Type B pancreatic cell (in vitro differentiated cells): ENCODE measurements around the gene SHB. TPM values are rescaled to one million over a fixed set of nuclear protein-coding genes. Genes with fewer than 3 reads are reported as not detected.

Experiments
- DNase-seq: peaks from one replicate; pipeline ENCODE4 v3.0.0; 2021; ENCODE audit warnings: mixed read lengths; ENCODE audit not compliant: unreplicated experiment; ENCODE audit errors: extremely low spot score
- H3K27ac Mint-ChIP-seq: 2 replicates; pipeline ENCODE4 v1.8.0; 2021; ENCODE audit warnings: mild to moderate bottlenecking, mixed read lengths
- H3K27me3 Mint-ChIP-seq: 2 replicates; pipeline ENCODE4 v1.8.0; 2021; ENCODE audit warnings: mixed read lengths
- H3K36me3 Mint-ChIP-seq: 2 replicates; pipeline ENCODE4 v1.8.0; 2021; ENCODE audit warnings: mixed read lengths
- H3K4me1 Mint-ChIP-seq: one replicate; pipeline ENCODE4 v1.8.0; 2021; ENCODE audit warnings: mixed read lengths; ENCODE audit not compliant: unreplicated experiment
- H3K4me3 Mint-ChIP-seq: 2 replicates; pipeline ENCODE4 v1.8.0; 2021; ENCODE audit warnings: mild to moderate bottlenecking, mixed read lengths
- H3K9me3 Mint-ChIP-seq: 2 replicates; pipeline ENCODE4 v1.8.0; 2021; ENCODE audit warnings: mixed read lengths
- total RNA-seq: library from RNA; stranded (reverse); gene quantifications from 2 replicates; pipeline ENCODE4 v1.2.1, GENCODE V29; 2021; ENCODE audit warnings: low replicate concordance
- TF ChIP-seq, protein P1 (sequence below): fragments of 200-600 bp; sonication (generic); conservative IDR thresholded peaks from 2 replicates; pipeline ENCODE4 v1.5.0; 2021; ENCODE audit warnings: antibody characterized with exemption, mild to moderate bottlenecking

SHB gene
- total RNA-seq, 1 donor from 2014 or later: 14.4 TPM

- peaks cover 10% of the 10 kb centered on the region for H3K27me3 Mint-ChIP-seq
- no peaks in the 10 kb centered on the region for H3K4me1 Mint-ChIP-seq
- no peak overlapping the region for H3K27ac Mint-ChIP-seq
- TF ChIP-seq, protein P1, sequence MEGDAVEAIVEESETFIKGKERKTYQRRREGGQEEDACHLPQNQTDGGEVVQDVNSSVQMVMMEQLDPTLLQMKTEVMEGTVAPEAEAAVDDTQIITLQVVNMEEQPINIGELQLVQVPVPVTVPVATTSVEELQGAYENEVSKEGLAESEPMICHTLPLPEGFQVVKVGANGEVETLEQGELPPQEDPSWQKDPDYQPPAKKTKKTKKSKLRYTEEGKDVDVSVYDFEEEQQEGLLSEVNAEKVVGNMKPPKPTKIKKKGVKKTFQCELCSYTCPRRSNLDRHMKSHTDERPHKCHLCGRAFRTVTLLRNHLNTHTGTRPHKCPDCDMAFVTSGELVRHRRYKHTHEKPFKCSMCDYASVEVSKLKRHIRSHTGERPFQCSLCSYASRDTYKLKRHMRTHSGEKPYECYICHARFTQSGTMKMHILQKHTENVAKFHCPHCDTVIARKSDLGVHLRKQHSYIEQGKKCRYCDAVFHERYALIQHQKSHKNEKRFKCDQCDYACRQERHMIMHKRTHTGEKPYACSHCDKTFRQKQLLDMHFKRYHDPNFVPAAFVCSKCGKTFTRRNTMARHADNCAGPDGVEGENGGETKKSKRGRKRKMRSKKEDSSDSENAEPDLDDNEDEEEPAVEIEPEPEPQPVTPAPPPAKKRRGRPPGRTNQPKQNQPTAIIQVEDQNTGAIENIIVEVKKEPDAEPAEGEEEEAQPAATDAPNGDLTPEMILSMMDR: no peak
- H3K9me3 Mint-ChIP-seq: no peaks in the 10 kb centered on the region
- H3K4me3 Mint-ChIP-seq: no peak overlapping the region
- DNase-seq: peak; percentile 16
- no peaks in the 10 kb centered on the region for H3K36me3 Mint-ChIP-seq
Measured at GRCh38 chr9:38110476-38110875, 41.4 kb upstream of the SHB start.

DNA sequence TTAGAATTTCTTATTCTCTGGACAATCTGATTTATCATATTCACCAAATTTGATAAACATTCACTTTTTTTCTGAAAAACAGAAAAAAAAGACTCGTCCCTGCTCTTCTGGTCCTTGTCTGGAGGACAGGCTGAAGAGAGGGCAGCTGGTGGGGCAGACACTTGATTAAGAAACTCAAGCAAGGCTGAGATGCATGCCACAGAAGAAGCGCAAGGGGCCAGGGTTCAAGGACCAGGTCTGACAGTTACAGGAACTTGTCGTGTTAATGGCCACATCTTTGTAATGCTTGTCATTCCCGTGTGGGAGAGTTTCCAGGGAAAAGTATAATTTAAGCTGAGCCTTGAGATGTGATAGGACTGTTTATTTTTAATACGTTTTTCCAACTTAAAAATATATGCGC is 40.6 kb upstream of the SHB start:
- Mint-ChIP-seq H3K4me1 (no peaks in the 10 kb centered on the region), H3K27me3 (peaks cover 4% of the 10 kb centered on the region), H3K27ac (no peak overlapping the region), H3K4me3 (no peak overlapping the region), H3K36me3 (no peaks in the 10 kb centered on the region), H3K9me3 (no peaks in the 10 kb centered on the region)
- TF ChIP-seq, protein P1: no peak
- DNase-seq: peak; percentile 10

- TF ChIP-seq, protein P1: no peak
- peak overlapping the region; percentile 26 for H3K27ac Mint-ChIP-seq
- no peak overlapping the region for H3K4me3 Mint-ChIP-seq
- H3K27me3 Mint-ChIP-seq: peaks cover 4% of the 10 kb centered on the region
- DNase-seq: peak; percentile 27
- H3K36me3 Mint-ChIP-seq: no peaks in the 10 kb centered on the region
- H3K4me1 Mint-ChIP-seq: no peaks in the 10 kb centered on the region
- H3K9me3 Mint-ChIP-seq: no peaks in the 10 kb centered on the region
Measured at GRCh38 chr9:38108326-38108725, 39.3 kb upstream of the SHB start.

GRCh38 chr9:38107811-38108304 is 38.8 kb upstream of the SHB start:
- Mint-ChIP-seq H3K27me3 (peaks cover 4% of the 10 kb centered on the region), H3K4me3 (no peak overlapping the region), H3K27ac (peak overlapping the region; percentile 26), H3K9me3 (no peaks in the 10 kb centered on the region), H3K36me3 (no peaks in the 10 kb centered on the region), H3K4me1 (no peaks in the 10 kb centered on the region)
- peak; percentile 55 for DNase-seq
- TF ChIP-seq, protein P1: no peak

DNA sequence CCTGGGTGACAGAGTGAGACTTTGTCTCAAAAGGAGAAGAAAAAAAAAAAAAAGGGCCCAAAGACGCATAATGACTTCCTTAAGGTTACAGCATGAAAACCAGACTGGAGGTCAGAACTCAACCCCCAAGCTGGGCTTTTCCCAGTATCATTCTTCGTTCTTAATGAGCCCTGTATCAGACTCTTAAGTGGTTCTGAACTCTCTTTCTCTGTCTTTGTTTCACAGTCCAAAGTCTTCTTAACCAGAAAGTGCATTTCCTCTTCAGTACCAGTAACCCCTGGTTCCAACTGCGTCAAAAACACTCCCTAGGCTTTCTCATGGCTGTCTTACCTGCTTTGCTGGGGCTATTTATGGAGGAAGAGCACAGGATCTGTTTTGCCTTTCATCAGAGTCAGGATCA is 38.4 kb upstream of the SHB start:
- H3K27me3 Mint-ChIP-seq: peaks cover under 1% of the 10 kb centered on the region
- H3K4me1 Mint-ChIP-seq: no peaks in the 10 kb centered on the region
- peak overlapping the region; percentile 26 for H3K27ac Mint-ChIP-seq
- H3K36me3 Mint-ChIP-seq: no peaks in the 10 kb centered on the region
- no peak overlapping the region for H3K4me3 Mint-ChIP-seq
- no peaks in the 10 kb centered on the region for H3K9me3 Mint-ChIP-seq
- no peak for DNase-seq
- TF ChIP-seq, protein P1: no peak

- H3K27ac Mint-ChIP-seq: no peak overlapping the region
- no peaks in the 10 kb centered on the region for H3K9me3 Mint-ChIP-seq
- H3K4me1 Mint-ChIP-seq: no peaks in the 10 kb centered on the region
- H3K36me3 Mint-ChIP-seq: no peaks in the 10 kb centered on the region
- TF ChIP-seq, protein P1: no peak
- no peaks in the 10 kb centered on the region for H3K27me3 Mint-ChIP-seq
- no peak overlapping the region for H3K4me3 Mint-ChIP-seq
- no peak for DNase-seq
Measured at GRCh38 chr9:38106488-38106887, 37.5 kb upstream of the SHB start.
